ENCODE data around the gene KRTAP2-1. TPM values are rescaled to one million over a fixed set of nuclear protein-coding genes. Genes with fewer than 3 reads are reported as not detected.
A peak's percentile ranks its signal among the peaks of the same experiment; 100 is the strongest.

Gene KRTAP2-1
- total and polyA plus RNA-seq, 2 of the 13 experiments (the other 11 are each of a cell fraction or from before 2014, with no cell fraction given): not detected

GRCh38 chr17:41058741-41059140 is 11.6 kb upstream of the KRTAP2-1 start:
- H3K36me3 ChIP-seq (replicated peaks in 1 of 2; ENCODE audit: control insufficient read depth in 1 of 2, insufficient read depth in 2 of 2, low read length in 2 of 2): no peaks in the 10 kb centered on the region
- ATAC-seq (no peak), FAIRE-seq (no peak), DNase-seq (ENCODE audit: low spot score) (peak; percentile 48)
- WGBS (ENCODE audit: low lambda C conversion rate): 46% methylated on average over 5 of the region's 5 CpGs
- H3K9ac ChIP-seq (ENCODE audit: insufficient read depth, low read depth, low read length): peak overlapping the region; percentile 51
- in situ Hi-C loops (cut with HindIII; ENCODE audit: extremely low pct_ligation_motif_present, low pct_unique_long_range_greater_than_20kb) (loop anchor here (5.0 to 10.0 kb wide), 2 partner anchors 51 to 104 kb away; partner anchors contain the start of gene KRTAP3-1), intact Hi-C loops (cut with micrococcal nuclease; ENCODE audit: unreplicated experiment) (loop anchor here (2.0 kb wide), 1 partner anchor 50 kb away; the partner anchor contains the start of gene KRTAP3-1)
- no peaks in the 10 kb centered on the region for H3K9me3 ChIP-seq (ENCODE audit: low read length)
- no peak overlapping the region for H2AFZ ChIP-seq (ENCODE audit: low read length)
- H3K4me3 ChIP-seq (replicated peaks in 1 of 3; ENCODE audit: insufficient read depth in 1 of 3, low read depth in 2 of 3, low read length in 3 of 3): no peak overlapping the region
- TF ChIP-seq EP300 (IDR thresholded peaks at IDR 0.05; ENCODE audit: low read depth in 2 of 2, low read length in 2 of 2) (no peak), EP300 (CRISPR knock-in tag; IDR thresholded peaks at IDR 0.05; ENCODE audit: borderline replicate concordance) (no peak), ZKSCAN8 (CRISPR knock-in tag; IDR thresholded peaks at IDR 0.05; ENCODE audit: borderline replicate concordance) (no peak), MBD4 (IDR thresholded peaks at IDR 0.05; ENCODE audit: borderline replicate concordance, low read length) (no peak), ATF6 (CRISPR knock-in tag; conservative IDR thresholded peaks at IDR 0.05) (no peak), ZBTB7A (CRISPR knock-in tag; IDR thresholded peaks at IDR 0.05) (no peak), PTBP1 (IDR thresholded peaks at IDR 0.05; ENCODE audit: low read depth, low read length, poor library complexity, severe bottlenecking) (no peak), ELF1 (CRISPR knock-in tag; IDR thresholded peaks at IDR 0.05) (no peak), ZFP41 (CRISPR knock-in tag; IDR thresholded peaks at IDR 0.05; ENCODE audit: borderline replicate concordance) (no peak), REXO4 (CRISPR knock-in tag; IDR thresholded peaks at IDR 0.05; ENCODE audit: borderline replicate concordance) (no peak), MEIS2 (CRISPR knock-in tag; IDR thresholded peaks at IDR 0.05) (no peak), ZNF143 (CRISPR knock-in tag; IDR thresholded peaks at IDR 0.05) (no peak), DNMT1 (CRISPR knock-in tag; IDR thresholded peaks at IDR 0.05) (no peak), ZNF674 (CRISPR knock-in tag; IDR thresholded peaks at IDR 0.05; ENCODE audit: low read depth) (no peak), ZFX (CRISPR knock-in tag; IDR thresholded peaks at IDR 0.05; ENCODE audit: low read depth) (no peak), ZNF205 (CRISPR knock-in tag; IDR thresholded peaks at IDR 0.05) (no peak), GATAD2A (CRISPR knock-in tag; IDR thresholded peaks at IDR 0.05) (no peak), MEIS1 (CRISPR knock-in tag; IDR thresholded peaks at IDR 0.05; ENCODE audit: borderline replicate concordance) (no peak), SMYD3 (CRISPR knock-in tag; IDR thresholded peaks at IDR 0.05) (no peak), KDM1A (CRISPR knock-in tag; IDR thresholded peaks at IDR 0.05) (no peak)
- TF ChIP-seq, protein P1, sequence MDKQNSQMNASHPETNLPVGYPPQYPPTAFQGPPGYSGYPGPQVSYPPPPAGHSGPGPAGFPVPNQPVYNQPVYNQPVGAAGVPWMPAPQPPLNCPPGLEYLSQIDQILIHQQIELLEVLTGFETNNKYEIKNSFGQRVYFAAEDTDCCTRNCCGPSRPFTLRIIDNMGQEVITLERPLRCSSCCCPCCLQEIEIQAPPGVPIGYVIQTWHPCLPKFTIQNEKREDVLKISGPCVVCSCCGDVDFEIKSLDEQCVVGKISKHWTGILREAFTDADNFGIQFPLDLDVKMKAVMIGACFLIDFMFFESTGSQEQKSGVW (CRISPR knock-in tag; IDR thresholded peaks at IDR 0.05; ENCODE audit: borderline replicate concordance): no peak
- POLR2A ChIA-PET: interaction anchor here (0.7 to 1.6 kb wide), 10 partner anchors 11 to 630 kb away, joined by 3 to 15 read pairs (median 4); partner anchors contain the start of gene KRTAP3-1
- CTCF ChIA-PET (ENCODE audit: low intra/inter-chr PET ratio, low total read pairs): no interaction called here
- no peaks in the 10 kb centered on the region for H4K20me1 ChIP-seq (ENCODE audit: insufficient read depth, low read length)
- H3K27me3 ChIP-seq (ENCODE audit: control insufficient read depth in 1 of 2, insufficient read depth in 2 of 2, low read length in 2 of 2): no peaks in the 10 kb centered on the region
- H3K4me1 ChIP-seq (ENCODE audit: insufficient read depth, low read length): peaks cover 53% of the 10 kb centered on the region
- BruUV-seq (replicated peaks): no TSS peak
- H3K27ac ChIP-seq (ENCODE audit: extremely low read length, insufficient read depth, low read length): peak overlapping the region; percentile 79
- H3K79me2 ChIP-seq (ENCODE audit: insufficient read depth, low read length): no peaks in the 10 kb centered on the region
- peak overlapping the region; percentile 51 for H3K4me2 ChIP-seq (ENCODE audit: low read depth, low read length)

All from HepG2 (cell line).